ENCODE data around the gene EGFL6. TPM values are rescaled to one million over a fixed set of nuclear protein-coding genes. Genes with fewer than 3 reads are reported as not detected.
A peak's percentile ranks its signal among the peaks of the same experiment; 100 is the strongest.
"Not testable (repeated sequence)": the region's sequence is repeated elsewhere in the genome, so short reads cannot be mapped to it uniquely, and the experiment has no call there.

EGFL6 gene
- total RNA-seq, 1 donor from 2014 or later: not detected

DNA sequence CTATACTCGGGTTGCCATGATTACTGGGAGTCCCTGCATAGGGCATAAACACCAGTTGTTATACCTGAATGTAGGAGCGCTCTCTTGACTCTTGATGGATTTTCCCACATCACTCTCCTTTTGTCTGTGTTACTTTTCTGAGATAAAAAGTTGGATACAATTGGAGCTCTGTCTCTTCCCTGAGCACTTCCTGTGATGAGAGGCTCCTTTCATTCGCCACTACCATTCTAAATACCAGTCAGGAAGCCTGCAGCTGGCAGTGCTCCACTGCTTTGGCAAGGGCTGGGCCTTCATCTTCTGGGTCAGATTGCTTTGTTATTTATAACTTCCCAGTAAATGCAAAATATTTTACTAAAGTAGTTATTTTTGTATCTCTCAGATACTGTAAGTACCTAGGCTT lies 97.4 kb downstream of the EGFL6 start:
- Mint-ChIP-seq H3K27ac (ENCODE audit: unreplicated experiment) (peak overlapping the region; percentile 92), H3K27me3 (ENCODE audit: low read depth) (no peaks in the 10 kb centered on the region), H3K4me1 (ENCODE audit: low read depth) (peaks cover 42% of the 10 kb centered on the region), H3K9me3 (ENCODE audit: low read depth) (peaks cover 3% of the 10 kb centered on the region), H3K4me3 (ENCODE audit: unreplicated experiment) (no peak overlapping the region), H3K36me3 (ENCODE audit: low read depth) (peaks cover 3% of the 10 kb centered on the region)
- no peak for DNase-seq (ENCODE audit: low spot score)
- TF ChIP-seq, protein P1, sequence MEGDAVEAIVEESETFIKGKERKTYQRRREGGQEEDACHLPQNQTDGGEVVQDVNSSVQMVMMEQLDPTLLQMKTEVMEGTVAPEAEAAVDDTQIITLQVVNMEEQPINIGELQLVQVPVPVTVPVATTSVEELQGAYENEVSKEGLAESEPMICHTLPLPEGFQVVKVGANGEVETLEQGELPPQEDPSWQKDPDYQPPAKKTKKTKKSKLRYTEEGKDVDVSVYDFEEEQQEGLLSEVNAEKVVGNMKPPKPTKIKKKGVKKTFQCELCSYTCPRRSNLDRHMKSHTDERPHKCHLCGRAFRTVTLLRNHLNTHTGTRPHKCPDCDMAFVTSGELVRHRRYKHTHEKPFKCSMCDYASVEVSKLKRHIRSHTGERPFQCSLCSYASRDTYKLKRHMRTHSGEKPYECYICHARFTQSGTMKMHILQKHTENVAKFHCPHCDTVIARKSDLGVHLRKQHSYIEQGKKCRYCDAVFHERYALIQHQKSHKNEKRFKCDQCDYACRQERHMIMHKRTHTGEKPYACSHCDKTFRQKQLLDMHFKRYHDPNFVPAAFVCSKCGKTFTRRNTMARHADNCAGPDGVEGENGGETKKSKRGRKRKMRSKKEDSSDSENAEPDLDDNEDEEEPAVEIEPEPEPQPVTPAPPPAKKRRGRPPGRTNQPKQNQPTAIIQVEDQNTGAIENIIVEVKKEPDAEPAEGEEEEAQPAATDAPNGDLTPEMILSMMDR (IDR thresholded peaks at IDR 0.05): no peak

DNA sequence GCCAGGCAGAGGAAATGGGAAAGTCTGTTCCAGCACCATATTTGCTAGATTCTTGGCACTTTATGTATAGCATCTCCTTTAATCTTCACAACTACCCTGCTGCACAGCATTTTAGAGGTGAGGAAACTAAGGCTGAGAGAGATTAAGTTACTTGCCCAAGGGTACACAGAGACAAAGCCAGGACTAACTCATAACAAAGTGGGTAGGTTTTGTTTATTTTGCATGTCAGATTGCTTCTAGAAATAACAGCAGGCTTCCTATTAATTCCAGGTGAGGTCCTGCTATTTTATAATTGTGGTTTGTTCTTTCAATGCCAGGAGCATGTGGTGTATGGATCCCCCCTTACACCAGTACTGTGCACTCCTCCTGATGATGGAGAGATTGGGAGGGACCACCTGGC lies 98.5 kb downstream of the EGFL6 start:
- peak overlapping the region; percentile 38 for H3K27ac Mint-ChIP-seq (ENCODE audit: unreplicated experiment)
- H3K9me3 Mint-ChIP-seq (ENCODE audit: low read depth): peaks cover 3% of the 10 kb centered on the region
- peaks cover 42% of the 10 kb centered on the region for H3K4me1 Mint-ChIP-seq (ENCODE audit: low read depth)
- H3K4me3 Mint-ChIP-seq (ENCODE audit: unreplicated experiment): no peak overlapping the region
- DNase-seq (ENCODE audit: low spot score): no peak
- H3K36me3 Mint-ChIP-seq (ENCODE audit: low read depth): no peaks in the 10 kb centered on the region
- TF ChIP-seq, protein P1 (IDR thresholded peaks at IDR 0.05): no peak
- H3K27me3 Mint-ChIP-seq (ENCODE audit: low read depth): no peaks in the 10 kb centered on the region

DNA sequence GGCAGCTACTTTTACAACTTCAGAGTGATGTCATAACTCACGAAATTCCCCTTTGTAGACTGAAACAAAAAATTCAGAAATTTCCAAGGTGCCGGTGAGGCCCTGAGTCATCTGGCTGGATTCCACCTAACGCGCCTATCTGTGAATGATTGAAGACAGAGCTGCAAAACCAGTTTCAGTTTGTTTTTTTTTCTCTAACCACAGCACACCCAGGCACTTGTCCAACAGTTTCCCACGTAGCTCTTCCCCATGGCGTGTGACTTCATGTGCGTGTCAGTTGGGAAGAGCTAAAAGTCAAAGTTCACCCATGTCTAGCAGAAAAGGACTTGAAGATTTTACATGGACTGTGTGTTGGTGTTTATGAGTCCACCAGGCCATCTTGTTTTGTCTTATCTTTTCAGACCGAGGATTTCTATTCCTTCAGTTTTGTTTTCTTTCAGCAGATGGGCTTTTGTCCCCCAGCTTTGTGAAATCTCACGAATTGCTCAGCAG lies 99.9 kb downstream of the EGFL6 start:
- peaks cover 31% of the 10 kb centered on the region for H3K4me1 Mint-ChIP-seq (ENCODE audit: low read depth)
- H3K27ac Mint-ChIP-seq (ENCODE audit: unreplicated experiment): peak overlapping the region; percentile 95
- H3K27me3 Mint-ChIP-seq (ENCODE audit: low read depth): no peaks in the 10 kb centered on the region
- no peaks in the 10 kb centered on the region for H3K36me3 Mint-ChIP-seq (ENCODE audit: low read depth)
- peak overlapping the region; percentile 19 for H3K4me3 Mint-ChIP-seq (ENCODE audit: unreplicated experiment)
- TF ChIP-seq, protein P1 (IDR thresholded peaks at IDR 0.05): no peak
- DNase-seq (ENCODE audit: low spot score): no peak
- peaks cover 3% of the 10 kb centered on the region for H3K9me3 Mint-ChIP-seq (ENCODE audit: low read depth)

DNA sequence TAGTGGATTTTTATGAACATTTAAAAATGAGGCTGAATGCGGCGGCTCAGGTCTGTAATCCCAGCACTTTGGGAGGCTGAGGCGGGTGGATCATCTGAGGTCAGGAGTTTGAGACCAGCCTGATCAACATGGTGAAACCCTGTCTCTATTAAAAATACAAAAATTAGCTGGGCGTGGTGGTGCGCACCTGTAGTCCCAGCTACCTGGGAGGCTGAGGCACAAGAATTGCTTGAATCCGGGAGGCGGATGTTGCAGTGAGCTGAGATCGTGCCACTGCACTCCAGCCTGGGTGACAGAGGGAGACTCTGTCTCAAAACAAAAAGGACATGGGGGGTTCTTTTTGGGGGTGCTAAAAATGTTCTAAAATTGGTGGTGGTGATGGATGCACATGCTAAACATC lies 100.4 kb downstream of the EGFL6 start:
- Mint-ChIP-seq H3K27ac (ENCODE audit: unreplicated experiment) (peak overlapping the region; percentile 95), H3K4me3 (ENCODE audit: unreplicated experiment) (peak overlapping the region; percentile 19), H3K4me1 (ENCODE audit: low read depth) (peaks cover 29% of the 10 kb centered on the region)
- H3K9me3 Mint-ChIP-seq (ENCODE audit: low read depth); H3K27me3 Mint-ChIP-seq (ENCODE audit: low read depth); DNase-seq (ENCODE audit: low spot score); H3K36me3 Mint-ChIP-seq (ENCODE audit: low read depth): not testable (repeated sequence)

DNA sequence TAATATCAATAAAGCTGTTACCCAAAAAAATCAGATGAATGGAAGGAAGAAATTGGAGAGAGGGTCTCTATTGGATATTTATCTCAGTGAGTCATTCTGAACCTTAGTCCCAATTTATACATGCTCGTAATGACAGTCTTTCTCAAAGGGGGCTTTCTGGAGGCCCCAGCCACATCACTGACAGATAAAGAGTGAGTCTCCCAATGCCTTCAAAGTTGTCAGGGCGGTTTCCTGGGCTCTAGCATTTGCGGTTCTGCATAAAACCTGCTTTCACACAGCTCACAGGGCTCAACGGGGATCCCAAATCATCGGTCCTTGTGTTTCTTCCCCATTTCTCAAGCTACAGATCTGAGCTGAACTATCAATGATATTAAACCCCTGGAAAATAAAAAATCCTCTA lies 100.8 kb downstream of the EGFL6 start:
- Mint-ChIP-seq H3K36me3 (ENCODE audit: low read depth) (no peaks in the 10 kb centered on the region), H3K4me3 (ENCODE audit: unreplicated experiment) (no peak overlapping the region), H3K4me1 (ENCODE audit: low read depth) (peaks cover 25% of the 10 kb centered on the region), H3K27me3 (ENCODE audit: low read depth) (no peaks in the 10 kb centered on the region), H3K9me3 (ENCODE audit: low read depth) (peaks cover 3% of the 10 kb centered on the region), H3K27ac (ENCODE audit: unreplicated experiment) (peak overlapping the region; percentile 95)
- DNase-seq (ENCODE audit: low spot score): no peak
- TF ChIP-seq, protein P1 (IDR thresholded peaks at IDR 0.05): no peak

DNA sequence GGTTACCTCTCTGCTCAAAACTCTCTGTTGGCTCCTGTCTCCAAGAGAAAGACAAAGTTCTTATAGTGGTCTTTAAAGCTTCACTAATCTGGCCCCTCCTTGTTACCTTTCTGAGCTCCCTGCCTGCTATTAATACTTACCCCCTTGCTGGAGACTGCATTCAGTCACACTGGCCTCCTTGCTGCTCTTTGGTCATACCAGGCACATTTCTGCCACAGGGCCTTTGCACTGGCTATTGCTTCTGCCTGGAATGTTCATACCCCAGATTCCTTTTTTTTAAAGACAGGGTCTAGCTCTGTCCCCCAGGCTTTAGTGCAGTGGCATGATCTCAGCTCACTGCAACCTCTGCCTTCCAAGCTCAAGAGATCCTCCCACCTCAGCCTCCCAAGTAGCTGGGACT lies 103.6 kb downstream of the EGFL6 start:
- peaks cover 11% of the 10 kb centered on the region for H3K4me1 Mint-ChIP-seq (ENCODE audit: low read depth)
- DNase-seq (ENCODE audit: low spot score): no peak
- H3K27ac Mint-ChIP-seq (ENCODE audit: unreplicated experiment): no peak overlapping the region
- no peak overlapping the region for H3K4me3 Mint-ChIP-seq (ENCODE audit: unreplicated experiment)
- H3K36me3 Mint-ChIP-seq (ENCODE audit: low read depth): no peaks in the 10 kb centered on the region
- TF ChIP-seq, protein P1 (IDR thresholded peaks at IDR 0.05): no peak
- no peaks in the 10 kb centered on the region for H3K9me3 Mint-ChIP-seq (ENCODE audit: low read depth)
- no peaks in the 10 kb centered on the region for H3K27me3 Mint-ChIP-seq (ENCODE audit: low read depth)
